Erythroblast (primary cell): Measurements from ENCODE around the gene PRSS8.

Experiments used
- GATA1 ChIP-seq: IDR thresholded peaks from 2 replicates; pipeline ENCODE4 v1.6.1; 2011; ENCODE audit warnings: low read depth, mild to moderate bottlenecking, control low read depth, low read length, moderate library complexity
- POLR2A ChIP-seq: IDR thresholded peaks from 2 replicates; pipeline ENCODE4 v1.6.1; 2011; ENCODE audit warnings: mild to moderate bottlenecking, low read length

DNA sequence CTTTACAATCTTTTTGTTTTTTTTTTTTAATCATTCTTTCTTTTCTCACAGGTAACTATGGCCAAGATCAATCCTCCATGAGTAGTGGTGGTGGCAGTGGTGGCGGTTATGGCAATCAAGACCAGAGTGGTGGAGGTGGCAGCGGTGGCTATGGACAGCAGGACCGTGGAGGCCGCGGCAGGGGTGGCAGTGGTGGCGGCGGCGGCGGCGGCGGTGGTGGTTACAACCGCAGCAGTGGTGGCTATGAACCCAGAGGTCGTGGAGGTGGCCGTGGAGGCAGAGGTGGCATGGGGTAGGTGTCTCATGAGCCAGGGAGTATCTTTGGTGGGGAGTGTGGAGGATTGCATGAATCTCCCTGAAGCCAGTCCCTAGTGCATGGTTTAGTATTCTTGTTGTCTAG, 49.4 kb upstream of the PRSS8 start:
- TF ChIP-seq POLR2A (no peak), GATA1 (no peak)
